COLO668 (cell line): ENCODE data around the gene TAOK2.
"Not testable (repeated sequence)": the region's sequence is repeated elsewhere in the genome, so short reads cannot be mapped to it uniquely, and the experiment has no call there.

ENCODE experiments used
- DNase-seq: peaks from one replicate; lab custom pipeline; 2025; ENCODE audit not compliant: unreplicated experiment; lab: John Stamatoyannopoulos, UW

TAOK2 gene

DNA sequence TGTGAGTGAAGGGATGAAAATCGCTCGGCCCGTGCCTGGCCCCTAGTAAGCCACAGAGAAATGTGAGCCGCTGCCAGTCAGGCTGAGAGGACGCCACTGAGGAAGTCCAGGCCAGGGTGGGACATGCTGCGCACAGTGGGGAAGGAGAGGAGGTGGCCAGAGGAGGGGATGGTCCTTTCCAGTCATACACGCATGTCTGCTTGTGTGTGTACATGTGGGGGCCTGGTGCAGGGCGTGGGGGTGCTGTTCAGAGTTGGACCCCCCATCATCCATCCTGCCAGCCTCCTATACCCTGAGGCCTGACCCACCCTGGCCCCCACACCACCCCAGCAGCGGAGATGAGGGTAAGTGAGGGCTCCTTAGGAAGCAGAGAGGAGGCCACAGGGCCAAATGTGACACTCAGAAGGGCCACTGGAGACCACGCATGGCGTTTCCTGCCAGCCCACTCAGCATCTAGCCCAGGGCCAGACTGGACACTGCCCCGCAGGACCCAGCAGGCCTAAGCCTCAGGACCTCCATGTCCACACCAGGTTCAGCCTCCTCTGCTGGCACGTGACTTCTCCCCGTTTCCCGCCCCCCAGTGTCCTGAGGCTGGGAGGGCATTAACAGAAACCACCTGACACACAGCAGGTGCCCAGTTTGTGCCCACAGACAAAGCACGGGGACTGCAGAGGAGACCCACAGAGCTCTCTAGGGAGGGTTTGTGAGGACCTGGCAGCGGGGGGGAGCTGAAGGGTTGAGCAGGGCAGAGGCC is 30.2 kb downstream of the TAOK2 start:
- no peak for DNase-seq

DNA sequence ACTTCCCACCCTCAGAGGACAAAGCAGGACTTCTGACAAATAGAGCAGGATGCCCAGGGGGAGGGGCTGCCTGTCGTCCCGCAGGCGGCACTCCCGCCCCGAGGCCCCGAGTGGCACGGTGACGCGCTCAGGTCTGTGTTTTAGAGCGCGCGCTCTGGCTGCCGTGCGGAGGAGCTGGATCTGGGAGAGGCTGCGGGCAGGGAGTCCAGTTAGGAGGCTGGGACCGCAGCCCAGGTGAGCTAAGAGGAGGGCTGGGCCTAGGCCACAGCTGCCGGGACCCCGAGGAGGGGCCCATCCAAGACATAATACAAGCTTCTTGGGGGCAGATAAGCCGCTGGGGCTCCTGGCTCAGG is 30.7 kb downstream of the TAOK2 start:
- peak; percentile 86 for DNase-seq

- peak; percentile 85 for DNase-seq
Measured at GRCh38 chr16:30004811-30005242, 31.2 kb downstream of the TAOK2 start.

DNA sequence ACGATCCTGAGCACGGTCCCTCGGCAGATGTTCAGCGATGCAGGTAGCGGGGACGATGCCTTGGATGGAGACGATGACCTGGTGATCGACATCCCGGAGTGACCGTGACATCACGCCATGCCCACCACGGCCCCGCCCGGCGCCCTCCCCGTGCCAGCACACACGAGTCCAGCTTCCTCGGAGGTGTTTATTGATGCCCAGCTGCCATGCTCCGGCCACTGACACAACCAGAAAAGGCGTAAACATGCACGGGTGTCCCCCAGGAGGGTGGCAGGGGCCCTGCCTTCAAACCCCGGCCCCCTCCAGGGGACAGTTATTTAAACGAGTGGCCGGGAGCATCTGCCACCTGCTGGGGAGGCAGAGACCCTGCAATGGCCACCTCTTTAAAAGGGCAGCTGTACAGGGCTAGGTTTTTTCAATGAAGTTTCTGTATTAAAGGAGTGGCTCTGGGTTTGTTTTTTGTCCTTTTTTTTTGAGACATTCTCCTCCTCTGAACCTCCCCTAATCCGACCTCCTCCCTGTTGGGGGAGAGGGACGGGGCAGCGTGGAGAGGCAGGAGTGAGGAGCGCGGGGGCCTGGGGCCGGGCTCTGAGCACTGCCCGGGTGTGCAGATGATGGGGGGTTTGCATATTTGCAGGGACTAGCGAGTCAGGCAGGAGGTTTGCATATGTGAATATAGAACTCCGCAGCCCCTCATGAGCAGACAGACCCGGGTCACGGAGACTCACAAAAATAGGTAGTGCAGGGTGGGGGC is 31.9 kb downstream of the TAOK2 start:
- peak; percentile 74 for DNase-seq

DNA sequence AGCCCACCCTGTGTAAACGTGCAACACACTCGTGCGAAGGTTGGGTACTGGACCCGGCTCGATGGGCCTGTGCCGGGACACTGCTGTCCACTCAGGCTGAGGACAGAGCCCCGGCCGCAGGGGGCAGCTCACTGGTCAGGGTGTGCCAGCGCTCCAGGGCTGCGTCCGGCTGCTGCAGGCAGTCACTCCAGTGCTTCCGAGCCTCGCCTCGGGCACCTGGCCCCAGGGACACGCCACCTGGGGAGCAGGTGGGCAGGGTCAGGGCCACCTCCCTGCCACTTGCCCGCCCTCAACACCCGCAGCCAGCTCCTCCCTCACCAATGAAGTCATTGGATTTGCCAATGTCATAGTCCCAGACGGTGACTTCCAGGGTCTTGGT is 32.4 kb downstream of the TAOK2 start:
- DNase-seq, result peak; percentile 14

DNA sequence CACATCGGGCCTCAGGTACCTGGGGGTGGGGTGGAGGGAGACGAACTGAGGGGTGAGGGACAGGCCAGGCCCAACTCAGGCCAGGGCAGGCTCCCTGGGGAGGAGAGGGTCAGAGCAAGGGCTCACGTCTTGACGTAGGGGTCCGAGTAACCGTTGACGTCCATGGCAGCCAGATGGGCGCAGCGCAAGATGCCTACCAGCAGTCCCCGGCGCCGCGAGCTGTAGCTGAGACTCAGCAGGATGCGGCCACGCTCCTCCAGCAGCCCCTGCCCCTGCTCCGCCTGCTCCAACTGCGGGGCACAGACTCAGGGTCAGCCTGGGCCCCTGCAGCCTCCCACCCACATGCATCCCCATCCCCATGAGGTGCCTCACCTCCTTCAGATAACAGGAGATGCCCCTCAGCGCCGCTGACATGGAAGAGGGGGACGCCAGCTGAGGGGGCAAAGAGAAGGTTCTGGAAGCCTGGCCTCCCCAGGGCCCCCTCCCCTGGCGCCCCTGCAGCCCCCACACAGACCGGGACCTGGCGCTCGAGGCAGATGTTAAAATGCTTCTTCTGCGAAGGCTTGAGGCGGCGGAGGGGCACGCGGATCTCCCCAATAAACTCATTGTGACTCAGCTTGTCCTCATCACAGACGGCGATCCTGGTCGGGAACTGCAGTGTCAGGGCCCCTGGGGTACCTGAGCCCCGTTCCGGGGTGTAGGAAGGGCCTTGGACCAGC is 33.1 kb downstream of the TAOK2 start:
- no peak for DNase-seq

GRCh38 chr16:30007378-30007895 is 33.8 kb downstream of the TAOK2 start:
- DNase-seq, result no peak

- DNase-seq, result peak; percentile 61
Measured at GRCh38 chr16:30009085-30009862, 35.6 kb downstream of the TAOK2 start.

DNA sequence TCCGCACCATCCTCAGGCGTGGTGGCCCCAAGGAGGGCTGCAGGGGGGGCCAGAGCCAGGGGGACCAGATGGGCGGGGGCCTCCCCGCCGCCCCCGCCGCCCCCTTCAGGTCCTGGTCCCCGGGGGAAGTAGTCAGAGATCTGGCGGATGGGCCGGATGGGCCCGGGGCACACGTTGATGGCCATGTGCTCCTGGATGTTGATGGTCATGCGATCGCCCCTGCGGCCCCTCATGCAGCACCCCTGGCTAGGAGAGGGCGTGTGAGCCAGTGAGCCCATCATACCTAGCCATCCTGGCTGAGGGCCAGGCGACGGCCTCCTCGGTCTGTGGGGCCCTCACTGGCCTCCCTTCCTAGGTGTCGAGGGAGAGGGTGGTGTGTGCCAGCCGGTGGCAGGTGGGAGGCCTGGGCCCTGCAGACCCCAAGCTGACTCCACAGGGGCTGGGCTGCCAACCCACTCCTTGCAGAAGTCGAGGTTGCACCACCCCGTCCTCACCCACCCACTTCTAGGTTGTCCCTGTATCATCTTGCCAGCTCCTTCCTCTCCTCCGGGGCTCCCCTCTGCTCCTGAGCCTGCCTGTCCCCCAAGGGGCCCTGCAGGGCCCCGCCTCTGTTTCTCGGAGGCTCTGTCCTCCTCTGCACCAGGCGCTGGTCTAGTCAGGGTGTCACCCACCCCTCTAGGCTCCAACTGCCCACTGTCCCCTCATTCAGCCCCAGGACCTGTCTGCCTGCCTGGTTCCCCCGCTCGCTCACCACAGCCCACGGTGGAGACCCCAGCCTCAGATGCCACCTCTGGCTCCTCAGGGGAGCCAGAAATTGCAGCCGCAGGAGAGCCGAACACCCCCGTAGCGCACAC is 36.5 kb downstream of the TAOK2 start:
- peak; percentile 23 for DNase-seq

GRCh38 chr16:30010844-30011713 is 37.4 kb downstream of the TAOK2 start, which contains the start of gene DOC2A:
TSS of gene DOC2A (minus strand) at chr16:30011027. CDS start at chr16:30010222, 805 bp downstream.
- DNase-seq, result peak; percentile 68

DNA sequence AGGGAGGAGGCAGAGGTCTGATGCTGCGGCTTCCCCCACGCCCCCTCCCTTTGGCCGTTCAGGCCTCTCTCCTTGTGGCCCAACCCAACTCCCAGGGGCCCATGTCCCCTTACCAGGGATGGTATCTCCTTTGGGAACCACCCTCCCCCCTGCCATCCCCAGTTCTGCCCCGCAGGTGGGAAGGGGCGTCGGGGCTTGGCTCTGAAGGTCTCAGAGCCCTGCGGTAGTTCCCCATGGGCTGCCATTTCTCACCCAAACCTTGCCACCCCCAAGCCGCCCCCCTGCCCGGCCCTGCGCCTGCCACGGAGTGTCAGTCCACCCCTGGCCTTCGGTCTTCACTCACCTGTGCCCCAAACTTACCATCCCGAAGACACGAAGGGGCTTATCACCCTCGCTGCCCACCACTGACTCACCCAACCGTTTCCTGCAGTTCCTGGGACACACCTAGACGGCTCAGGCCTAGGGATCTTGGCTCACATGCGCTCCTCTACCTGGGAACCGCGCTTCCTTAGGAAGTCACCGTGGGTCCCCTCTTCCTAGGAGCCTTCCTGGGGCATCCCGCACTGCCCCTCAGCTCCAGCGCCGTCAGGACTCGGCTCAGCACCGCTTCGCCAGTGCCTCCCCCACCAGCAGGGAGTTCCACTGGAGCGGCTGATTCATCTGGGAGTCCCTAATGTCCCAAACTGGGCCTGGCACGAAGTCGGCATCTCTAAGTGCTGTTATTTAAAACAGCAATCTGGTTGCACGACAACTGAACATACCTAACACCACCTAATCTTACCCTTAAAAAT is 38.2 kb downstream of the TAOK2 start:
- DNase-seq, result no peak

- DNase-seq, result not testable (repeated sequence)
Measured at GRCh38 chr16:30012598-30012997, 38.9 kb downstream of the TAOK2 start.

DNA sequence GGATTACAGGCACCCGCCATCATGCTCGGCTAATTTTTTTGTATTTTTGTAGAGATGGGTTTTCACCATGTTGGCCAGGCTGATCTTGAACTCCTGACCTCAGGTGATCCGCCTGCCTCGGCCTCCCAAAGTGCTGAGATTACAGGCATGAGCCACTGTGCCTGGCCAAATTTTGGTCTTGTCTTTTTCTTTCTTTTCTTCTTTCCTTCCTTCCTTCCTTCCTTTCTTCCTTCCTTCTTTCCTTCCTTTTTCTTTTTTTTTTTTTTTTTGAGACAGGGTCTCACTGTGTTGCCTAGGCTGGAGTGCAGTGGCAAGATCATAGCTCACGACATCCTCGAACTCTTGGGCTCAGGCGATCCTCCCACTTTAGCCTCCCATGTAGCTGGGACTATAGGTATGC is 41.8 kb downstream of the TAOK2 start:
- not testable (repeated sequence) for DNase-seq

DNA sequence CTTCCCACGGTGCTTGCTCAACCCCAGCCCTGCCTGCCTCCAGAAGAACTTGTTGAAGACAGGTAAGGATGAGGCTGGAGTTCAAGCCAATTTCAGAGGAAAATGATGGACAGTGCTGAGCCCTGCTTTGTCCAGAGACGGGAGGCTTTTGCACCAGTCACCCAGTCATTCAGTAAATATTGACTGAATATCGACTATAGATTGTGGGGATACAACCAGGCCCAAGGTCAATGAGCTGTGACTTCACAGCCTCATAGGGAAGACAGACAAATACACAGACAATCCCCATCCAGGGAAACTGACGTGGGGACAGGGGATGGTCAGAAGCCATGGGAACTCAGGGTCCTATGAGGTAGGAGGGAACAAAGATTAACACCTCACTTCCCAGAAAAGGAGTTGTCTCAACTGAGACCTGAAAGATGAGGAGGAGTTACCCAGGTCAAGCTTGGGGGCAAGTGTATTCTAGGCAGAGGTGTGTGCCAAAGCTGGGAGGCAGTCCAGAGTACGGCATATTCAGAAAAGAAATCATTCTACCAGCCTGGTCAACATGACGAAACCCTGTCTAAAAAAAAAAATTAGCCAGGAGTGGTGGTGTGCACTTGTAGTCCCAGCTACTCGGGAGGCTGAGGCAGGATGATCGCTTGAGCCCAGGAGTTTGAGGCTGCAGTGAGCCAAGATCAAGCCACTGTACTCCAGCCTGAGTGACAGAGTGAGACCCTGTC is 43.0 kb downstream of the TAOK2 start:
- no peak for DNase-seq

DNA sequence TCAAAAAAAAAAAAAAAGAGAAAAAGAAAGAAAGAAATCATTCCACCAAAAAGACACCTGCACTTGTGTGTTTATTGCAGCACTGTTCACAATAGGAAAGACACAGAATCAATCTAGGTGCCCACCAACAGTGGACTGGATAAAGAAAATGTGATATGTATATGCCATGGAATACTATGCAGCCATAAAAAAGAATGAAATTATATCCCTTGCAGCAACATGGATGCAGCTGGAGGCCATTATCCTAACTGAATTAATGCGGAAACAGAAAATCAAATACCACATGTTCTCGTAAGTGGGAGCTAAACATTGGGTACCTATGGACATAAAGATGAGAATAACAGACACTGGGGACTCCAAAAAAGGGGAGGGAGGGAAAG is 43.6 kb downstream of the TAOK2 start:
- no peak for DNase-seq

- not testable (repeated sequence) for DNase-seq
Measured at GRCh38 chr16:30017937-30018336, 44.3 kb downstream of the TAOK2 start.

DNA sequence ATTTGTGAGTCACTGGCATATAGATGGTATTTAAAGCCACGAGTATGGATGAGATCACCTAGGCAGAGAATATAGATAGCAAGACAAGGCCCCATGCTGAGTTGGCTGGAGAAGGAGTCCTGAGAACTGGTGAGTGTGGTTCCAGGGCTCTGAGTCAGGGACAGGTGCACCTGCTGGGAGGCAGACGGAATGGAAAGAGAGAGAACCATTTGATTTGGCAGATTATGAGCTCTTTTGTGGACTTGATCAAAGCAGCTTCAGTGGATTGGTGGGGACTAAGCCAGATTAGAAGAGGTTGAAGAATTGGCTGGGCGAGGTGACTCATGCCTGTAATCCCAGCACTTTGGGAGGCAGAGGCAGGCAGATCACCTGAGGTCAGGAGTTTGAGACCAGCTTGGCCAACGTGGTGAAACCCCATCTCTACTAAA is 45.1 kb downstream of the TAOK2 start:
- DNase-seq, result peak; percentile 39
